CD8-positive, alpha-beta memory T cell (primary cell): ENCODE measurements around the gene PLSCR5. TPM values are rescaled to one million over a fixed set of nuclear protein-coding genes. Genes with fewer than 3 reads are reported as not detected.

Experiments
- CTCF ChIA-PET: fragments of 350-600 bp; sonication (Branson Sonifier 250); formaldehyde crosslinking; loops from one replicate; lab custom pipeline; 2021; ENCODE audit warnings: antibody characterized with exemption; lab: Charles Lee
- POLR2A ChIA-PET: fragments of 350-600 bp; sonication (Branson Sonifier 250); formaldehyde crosslinking; loops from one replicate; lab custom pipeline; 2021; ENCODE audit warnings: antibody characterized with exemption; lab: Charles Lee
- DNase-seq, 5 donors: peaks; one replicate each; pipeline versions ENCODE4 v3.0.0 to v3.0.0-alpha.2; 2020 to 2022; ENCODE audit warnings: mixed read lengths in 1 of 5
- H3K27ac ChIP-seq: one replicate; pipeline ENCODE4 v1.7.0; 2013; ENCODE audit warnings: low read depth, mild to moderate bottlenecking, low read length, moderate library complexity
- H3K27me3 ChIP-seq: 2 replicates; pipeline ENCODE4 v1.7.0; 2013; ENCODE audit warnings: low read length, mild to moderate bottlenecking; ENCODE audit not compliant: insufficient read depth, poor library complexity, severe bottlenecking
- H3K36me3 ChIP-seq: 2 replicates; pipeline ENCODE4 v1.7.0; 2013; ENCODE audit warnings: mild to moderate bottlenecking, low read length, moderate library complexity; ENCODE audit not compliant: insufficient read depth
- H3K4me1 ChIP-seq: 2 replicates; pipeline ENCODE4 v1.7.0; 2013; ENCODE audit warnings: mild to moderate bottlenecking, low read length, moderate library complexity; ENCODE audit not compliant: insufficient read depth
- H3K4me3 ChIP-seq: 2 replicates; pipeline ENCODE4 v1.7.0; 2013; ENCODE audit warnings: mild to moderate bottlenecking, low read length
- H3K9me3 ChIP-seq: 2 replicates; pipeline ENCODE4 v1.7.0; 2013; ENCODE audit warnings: mild to moderate bottlenecking, low read length
- H3K27ac Mint-ChIP-seq, 8 donors: one replicate each; pipeline ENCODE4 v1.8.0; 2020 to 2021; ENCODE audit warnings: mixed read lengths in 8 of 8, mild to moderate bottlenecking in 6 of 8, inconsistent platforms in 3 of 8, moderate library complexity in 3 of 8
- H3K27me3 Mint-ChIP-seq, 2 donors: one replicate each; pipeline ENCODE4 v1.8.0; 2020 to 2021; ENCODE audit warnings: mixed read lengths in 2 of 2, mild to moderate bottlenecking in 1 of 2, moderate library complexity in 1 of 2
- H3K36me3 Mint-ChIP-seq, 3 donors: one replicate each; pipeline ENCODE4 v1.8.0; 2020 to 2021; ENCODE audit warnings: mixed read lengths in 3 of 3, inconsistent platforms in 1 of 3, mild to moderate bottlenecking in 1 of 3
- H3K4me1 Mint-ChIP-seq, 3 donors: one replicate each; pipeline ENCODE4 v1.8.0; 2020 to 2021; ENCODE audit warnings: mixed read lengths in 3 of 3, inconsistent platforms in 1 of 3, mild to moderate bottlenecking in 1 of 3
- H3K4me3 Mint-ChIP-seq, 7 donors: one replicate each; pipeline ENCODE4 v1.8.0; 2020 to 2021; ENCODE audit warnings: mixed read lengths in 7 of 7, mild to moderate bottlenecking in 6 of 7, moderate library complexity in 4 of 7, inconsistent platforms in 2 of 7
- H3K9me3 Mint-ChIP-seq, 5 donors: one replicate each; pipeline ENCODE4 v1.8.0; 2020 to 2022; ENCODE audit warnings: mixed read lengths in 5 of 5, mild to moderate bottlenecking in 3 of 5, moderate library complexity in 2 of 5, inconsistent platforms in 1 of 5
- polyA plus RNA-seq: library from polyadenylated mRNA; unstranded; fragments of 300-500 nt; fragmentation: Illumina TruSeq; gene quantifications from one replicate; pipeline ENCODE4 v1.2.3, GENCODE V29; 2021
- total RNA-seq, 2 experiments: library from RNA; stranded (reverse); gene quantifications; one replicate each; pipeline ENCODE4 v1.2.3, GENCODE V29; 2021

The PLSCR5 gene
- total and polyA plus RNA-seq, 3 experiments from 2014 or later, result not detected

DNA sequence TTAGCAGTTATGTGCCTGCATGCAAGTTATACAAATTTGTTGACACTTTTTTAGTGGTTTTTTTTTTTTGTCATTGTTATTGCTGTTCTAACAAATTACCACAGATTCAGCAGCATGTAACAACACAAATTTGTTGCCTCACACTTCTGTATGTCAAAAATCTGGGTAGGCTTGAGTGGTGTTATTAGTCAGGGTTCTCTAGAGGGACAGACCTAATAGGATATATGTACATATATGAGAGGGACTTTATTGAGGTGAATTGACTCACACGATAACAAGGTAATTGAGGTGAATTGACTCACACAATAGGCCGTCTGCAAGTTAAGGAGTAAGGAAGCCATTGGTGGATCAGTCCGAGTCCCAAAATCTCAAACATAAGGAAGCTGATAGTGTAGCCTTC, 45.8 kb downstream of the PLSCR5 start:
- H3K27me3 Mint-ChIP-seq, result peaks cover 4 to 10% of the 10 kb centered on the region in 2 donors
- DNase-seq, result no peak
- Histone ChIP-seq H3K27me3 (no peaks in the 10 kb centered on the region), H3K27ac (no peak overlapping the region), H3K4me1 (no peaks in the 10 kb centered on the region), H3K4me3 (no peak overlapping the region), H3K36me3 (no peaks in the 10 kb centered on the region), H3K9me3 (no peaks in the 10 kb centered on the region)
- no peak overlapping the region for H3K27ac Mint-ChIP-seq
- H3K4me1 Mint-ChIP-seq, result peaks cover under 1 to 2% (median 2%) of the 10 kb centered on the region in 3 donors
- H3K4me3 Mint-ChIP-seq, result no peak overlapping the region
- peaks cover 0 to 4% (median 3%) of the 10 kb centered on the region in 5 donors for H3K9me3 Mint-ChIP-seq
- CTCF ChIA-PET, result no interaction called here
- H3K36me3 Mint-ChIP-seq, result no peaks in the 10 kb centered on the region
- POLR2A ChIA-PET, result no interaction called here

- no peaks in the 10 kb centered on the region for H3K36me3 ChIP-seq
- H3K27me3 ChIP-seq, result no peaks in the 10 kb centered on the region
- H3K9me3 ChIP-seq, result no peaks in the 10 kb centered on the region
- no peak overlapping the region for H3K4me3 ChIP-seq
- DNase-seq, result no peak
- Mint-ChIP-seq H3K27me3 (peaks cover 4 to 10% of the 10 kb centered on the region in 2 donors), H3K4me1 (peaks cover 4 to 8% (median 8%) of the 10 kb centered on the region in 3 donors), H3K27ac (no peak overlapping the region), H3K4me3 (no peak overlapping the region), H3K36me3 (no peaks in the 10 kb centered on the region), H3K9me3 (peaks cover 0 to 4% (median 3%) of the 10 kb centered on the region in 5 donors)
- ChIA-PET POLR2A (no interaction called here), CTCF (no interaction called here)
- H3K4me1 ChIP-seq, result no peaks in the 10 kb centered on the region
- no peak overlapping the region for H3K27ac ChIP-seq
These were observed 46.4 kb downstream of the PLSCR5 start for GRCh38 chr3:146558781-146559180.

DNA sequence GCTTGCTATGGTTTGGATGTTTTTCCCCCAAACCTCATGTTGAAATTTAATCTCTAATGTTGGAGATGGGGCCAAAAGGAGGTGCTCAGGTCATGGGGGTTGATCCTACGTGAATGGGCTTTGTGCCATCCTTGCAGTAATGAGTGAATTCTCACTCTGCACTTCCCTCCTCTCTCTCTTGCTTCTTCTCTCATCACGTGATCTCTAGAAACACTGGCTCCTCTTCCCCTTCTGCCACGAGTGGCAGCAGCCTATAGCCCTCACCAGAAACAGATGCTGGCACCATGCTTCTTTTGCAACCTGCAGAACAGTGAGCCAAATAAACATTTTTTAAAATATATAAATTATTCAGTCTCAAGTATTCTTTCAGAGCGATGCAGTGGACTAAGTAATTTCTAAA, 47.4 kb downstream of the PLSCR5 start:
- DNase-seq, result no peak
- Histone ChIP-seq H3K9me3 (no peaks in the 10 kb centered on the region), H3K36me3 (no peaks in the 10 kb centered on the region), H3K27me3 (no peaks in the 10 kb centered on the region), H3K4me1 (no peaks in the 10 kb centered on the region), H3K4me3 (no peak overlapping the region), H3K27ac (no peak overlapping the region)
- Mint-ChIP-seq H3K4me3 (no peak overlapping the region), H3K9me3 (peaks cover 0 to 3% (median 0%) of the 10 kb centered on the region in 5 donors), H3K27me3 (peaks cover 1 to 3% of the 10 kb centered on the region in 2 donors), H3K36me3 (no peaks in the 10 kb centered on the region), H3K27ac (no peak overlapping the region), H3K4me1 (peaks cover 4 to 12% (median 11%) of the 10 kb centered on the region in 3 donors)
- ChIA-PET POLR2A (no interaction called here), CTCF (no interaction called here)

GRCh38 chr3:146555311-146555710, 49.8 kb downstream of the PLSCR5 start:
- Histone ChIP-seq H3K4me1 (peaks cover 7% of the 10 kb centered on the region), H3K27ac (no peak overlapping the region), H3K4me3 (no peak overlapping the region), H3K27me3 (no peaks in the 10 kb centered on the region), H3K36me3 (no peaks in the 10 kb centered on the region), H3K9me3 (no peaks in the 10 kb centered on the region)
- Mint-ChIP-seq H3K27me3 (peaks cover 0 to 1% of the 10 kb centered on the region in 2 donors), H3K36me3 (no peaks in the 10 kb centered on the region), H3K4me3 (no peak overlapping the region), H3K9me3 (no peaks in the 10 kb centered on the region), H3K27ac (no peak overlapping the region), H3K4me1 (peaks cover 15 to 24% (median 23%) of the 10 kb centered on the region in 3 donors)
- ChIA-PET POLR2A (no interaction called here), CTCF (no interaction called here)
- no peak for DNase-seq

DNA sequence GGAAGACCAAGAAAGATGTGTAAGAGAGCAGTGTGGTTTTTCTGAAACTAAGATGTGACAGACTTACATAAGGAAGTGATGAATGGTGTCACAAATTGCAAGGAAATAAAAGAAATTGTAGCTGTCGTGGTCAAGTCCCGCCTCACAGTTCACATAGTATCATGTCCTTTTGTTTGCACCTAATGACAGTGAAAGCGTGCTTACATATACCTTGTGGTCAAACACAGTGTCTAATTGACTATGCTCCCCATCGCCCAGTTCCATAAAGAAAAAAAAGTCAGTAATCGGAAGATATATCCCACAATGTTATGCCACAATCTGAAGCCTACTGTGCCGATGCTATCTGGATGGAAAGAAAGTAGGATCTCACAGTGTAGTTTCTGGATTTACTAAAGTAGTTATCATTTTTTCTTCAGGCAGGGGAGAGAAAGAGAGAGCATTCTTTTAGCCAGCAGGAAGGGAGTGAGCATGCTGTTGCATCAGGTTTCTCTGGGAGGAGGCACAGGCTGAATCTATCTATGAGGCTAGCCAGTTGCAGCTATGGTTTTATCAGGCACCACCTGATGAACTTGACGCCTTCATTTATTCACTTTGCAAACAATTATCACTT, 50.9 kb downstream of the PLSCR5 start:
- Mint-ChIP-seq H3K27me3 (peaks cover 0 to 1% of the 10 kb centered on the region in 2 donors), H3K36me3 (no peaks in the 10 kb centered on the region), H3K4me3 (peak overlapping the region in 2 of 7 donors; percentile 12 to 14), H3K9me3 (no peaks in the 10 kb centered on the region), H3K27ac (no peak overlapping the region), H3K4me1 (peaks cover 19 to 34% (median 31%) of the 10 kb centered on the region in 3 donors)
- ChIA-PET POLR2A (no interaction called here), CTCF (no interaction called here)
- Histone ChIP-seq H3K27ac (no peak overlapping the region), H3K27me3 (no peaks in the 10 kb centered on the region), H3K4me1 (peaks cover 12% of the 10 kb centered on the region), H3K9me3 (no peaks in the 10 kb centered on the region), H3K4me3 (no peak overlapping the region), H3K36me3 (no peaks in the 10 kb centered on the region)
- DNase-seq, result no peak

- peaks cover 12% of the 10 kb centered on the region for H3K4me1 ChIP-seq
- no peak for DNase-seq
- Mint-ChIP-seq H3K36me3 (no peaks in the 10 kb centered on the region), H3K4me1 (peaks cover 31 to 55% (median 51%) of the 10 kb centered on the region in 3 donors), H3K9me3 (no peaks in the 10 kb centered on the region), H3K27me3 (no peaks in the 10 kb centered on the region), H3K4me3 (peak overlapping the region in 4 of 7 donors; percentile 27 to 68 (median 45)), H3K27ac (peak overlapping the region in 2 of 8 donors; percentile 0 to 70)
- ChIA-PET POLR2A (no interaction called here), CTCF (no interaction called here)
- no peak overlapping the region for H3K27ac ChIP-seq
- no peaks in the 10 kb centered on the region for H3K27me3 ChIP-seq
- no peak overlapping the region for H3K4me3 ChIP-seq
- H3K9me3 ChIP-seq, result no peaks in the 10 kb centered on the region
- H3K36me3 ChIP-seq, result no peaks in the 10 kb centered on the region
These were observed 54.2 kb downstream of the PLSCR5 start for GRCh38 chr3:146550743-146551510.

DNA sequence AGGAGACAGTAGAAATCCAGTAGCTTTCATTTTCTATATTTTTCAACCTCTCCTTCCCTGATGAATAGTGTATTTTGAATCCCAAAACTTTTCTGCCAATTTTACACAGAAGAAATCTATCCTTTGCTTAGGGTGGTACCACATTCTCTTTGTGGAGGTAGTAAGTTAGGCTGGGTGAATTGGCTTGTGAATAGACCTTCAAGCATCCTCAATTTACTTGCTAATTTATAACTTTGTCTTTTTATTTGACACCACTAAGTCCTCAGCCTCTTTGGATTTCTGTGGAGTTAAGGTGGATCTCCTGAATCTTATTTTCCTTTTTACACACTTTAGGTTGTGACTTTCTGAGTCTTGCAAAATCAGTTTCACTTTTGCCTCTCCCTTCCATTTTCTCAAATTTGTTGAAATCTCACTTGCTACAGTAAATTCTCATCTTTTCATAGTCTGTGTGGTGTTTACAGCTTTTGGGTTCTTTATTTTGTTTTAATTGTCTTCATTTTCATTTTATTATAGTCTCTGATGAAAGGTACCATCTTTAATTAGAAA, 55.0 kb downstream of the PLSCR5 start:
- DNase-seq, result no peak
- Mint-ChIP-seq H3K4me3 (peak overlapping the region in 6 of 7 donors; percentile 27 to 70 (median 45)), H3K9me3 (no peaks in the 10 kb centered on the region), H3K4me1 (peaks cover 34 to 58% (median 52%) of the 10 kb centered on the region in 3 donors), H3K27me3 (no peaks in the 10 kb centered on the region), H3K27ac (peak overlapping the region in 6 of 8 donors; percentile 0 to 76 (median 54)), H3K36me3 (no peaks in the 10 kb centered on the region)
- H3K4me3 ChIP-seq, result no peak overlapping the region
- H3K27ac ChIP-seq, result no peak overlapping the region
- POLR2A ChIA-PET, result no interaction called here
- no peaks in the 10 kb centered on the region for H3K9me3 ChIP-seq
- H3K4me1 ChIP-seq, result peaks cover 12% of the 10 kb centered on the region
- CTCF ChIA-PET, result no interaction called here
- H3K36me3 ChIP-seq, result no peaks in the 10 kb centered on the region
- no peaks in the 10 kb centered on the region for H3K27me3 ChIP-seq

- Histone ChIP-seq H3K4me3 (no peak overlapping the region), H3K27ac (no peak overlapping the region), H3K27me3 (no peaks in the 10 kb centered on the region), H3K9me3 (no peaks in the 10 kb centered on the region), H3K4me1 (peaks cover 22% of the 10 kb centered on the region), H3K36me3 (no peaks in the 10 kb centered on the region)
- peak overlapping the region in 4 of 8 donors; percentile 24 to 74 (median 65) for H3K27ac Mint-ChIP-seq
- no peaks in the 10 kb centered on the region for H3K27me3 Mint-ChIP-seq
- H3K4me3 Mint-ChIP-seq, result peak overlapping the region in 1 of 7 donors; percentile 34
- ChIA-PET POLR2A (no interaction called here), CTCF (no interaction called here)
- H3K9me3 Mint-ChIP-seq, result no peaks in the 10 kb centered on the region
- peaks cover 44 to 60% (median 53%) of the 10 kb centered on the region in 3 donors for H3K4me1 Mint-ChIP-seq
- no peak for DNase-seq
- peaks cover 0 to 6% (median 0%) of the 10 kb centered on the region in 3 donors for H3K36me3 Mint-ChIP-seq
These were observed 57.8 kb downstream of the PLSCR5 start for GRCh38 chr3:146547235-146547835.
